K562 (cell line): ENCODE results near the gene POLR2L. TPM values are rescaled to one million over a fixed set of nuclear protein-coding genes. Genes with fewer than 3 reads are reported as not detected.

Source experiments
- AFF4 ChIP-seq: sonication (generic); formaldehyde crosslinking; IDR thresholded peaks from 2 replicates; pipeline ENCODE4 v1.8.0; 2023; ENCODE audit warnings: mild to moderate bottlenecking, missing genetic modification reagents
- CC2D1A ChIP-seq: fragments of 450-650 bp; IDR thresholded peaks from 2 replicates; pipeline ENCODE4 v1.6.1; 2017; ENCODE audit warnings: mild to moderate bottlenecking
- GABPB2 ChIP-seq: fragments of 250-450 bp; sonication (Bioruptor Pico); conservative IDR thresholded peaks from 2 replicates; pipeline ENCODE4 v1.5.1; 2021; ENCODE audit warnings: mild to moderate bottlenecking
- MIER1 ChIP-seq: fragments of 450-650 bp; IDR thresholded peaks from 2 replicates; pipeline ENCODE4 v1.6.1; 2016; ENCODE audit warnings: antibody characterized with exemption, mild to moderate bottlenecking, low read depth
- MYC ChIP-seq, 2 experiments: fragments of 250-450 bp in 1 of 2; sonication (Bioruptor Pico) in 1 of 2; IDR thresholded peaks; 2 replicates each; pipeline versions ENCODE4 v1.5.1 to v1.6.1; 2012 to 2021; ENCODE audit warnings: low read depth in 2 of 2, borderline replicate concordance in 1 of 2, improper control_type of control experiment in 1 of 2, low read length in 1 of 2, mild to moderate bottlenecking in 1 of 2, moderate library complexity in 1 of 2
- NCOA2 ChIP-seq, 2 experiments: fragments of 450-650 bp; IDR thresholded peaks; 2 replicates each; pipeline ENCODE4 v1.6.1; 2018; ENCODE audit warnings: mild to moderate bottlenecking in 2 of 2, moderate library complexity in 1 of 2; ENCODE audit not compliant: partially characterized antibody in 2 of 2
- SFPQ ChIP-seq: fragments of 200-400 bp; formaldehyde crosslinking; IDR thresholded peaks from 2 replicates; pipeline ENCODE4 v1.6.1; 2017; ENCODE audit warnings: mild to moderate bottlenecking, low read depth, low read length, moderate library complexity
- SP1 ChIP-seq: sonication (generic); formaldehyde crosslinking; IDR thresholded peaks from 2 replicates; pipeline ENCODE4 v1.8.1; 2022; ENCODE audit warnings: mild to moderate bottlenecking, missing genetic modification reagents
- TRIM28 ChIP-seq: fragments of 450-650 bp; IDR thresholded peaks from 2 replicates; pipeline ENCODE4 v1.6.1; 2017
- ZBTB9 ChIP-seq: fragments of 450-650 bp; formaldehyde crosslinking; IDR thresholded peaks from 2 replicates; pipeline ENCODE4 v1.4.0; 2020; ENCODE audit warnings: mild to moderate bottlenecking, moderate library complexity
- ZNF146 ChIP-seq: IDR thresholded peaks from one replicate; pipeline ENCODE4 v1.6.1; 2018; ENCODE audit warnings: missing compliant biosample characterization; ENCODE audit not compliant: unreplicated experiment
- ZNF699 ChIP-seq: fragments of 250-450 bp; sonication (Bioruptor Pico); IDR thresholded peaks from 2 replicates; pipeline ENCODE4 v1.8.0; 2021; ENCODE audit warnings: mild to moderate bottlenecking, moderate library complexity; ENCODE audit not compliant: insufficient replicate concordance
- polyA plus RNA-seq, 8 experiments: library from polyadenylated mRNA; depleted of rRNA in 4 of 8; stranded (reverse) in 5 of 8; unstranded in 3 of 8; fragments of >200 nt; fragmentation: Nextera tagmentation in 2 of 8; fragmentation: Illumina TruSeq in 1 of 8; extraction: Ambion mirVana in 2 of 8; extraction: Trizol in 1 of 8; gene quantifications; 2 replicates each; pipeline versions ENCODE4 v1.2.1 to v1.2.3, GENCODE V29; 2011 to 2014; ENCODE audit warnings: inconsistent platforms in 1 of 8, missing spikeins in 1 of 8
- total RNA-seq, 7 experiments: library from RNA; depleted of rRNA in 6 of 7; stranded (reverse); fragments of >200 nt in 6 of 7; fragmentation: Illumina TruSeq in 2 of 7; extraction: Trizol in 2 of 7; gene quantifications; 2 replicates each; pipeline versions ENCODE4 v1.2.1 to v1.2.3, GENCODE V29; 2011 to 2021; ENCODE audit warnings: low replicate concordance in 1 of 7
- TF ChIP-seq, protein P1 (sequence below): fragments of 200-800 bp; sonication (Bioruptor generic); IDR thresholded peaks from 2 replicates; pipeline ENCODE4 v1.6.1; 2017; ENCODE audit warnings: missing genetic modification characterization, missing compliant biosample characterization
- TF ChIP-seq, protein P2 (sequence below), 3 experiments: fragments of 200-800 bp in 1 of 3; sonication (Bioruptor generic) in 1 of 3; sonication (generic) in 1 of 3; formaldehyde crosslinking in 1 of 3; IDR thresholded peaks; 2 replicates each; pipeline versions ENCODE4 v1.6.1 to v1.8.0; 2016 to 2022; ENCODE audit warnings: mild to moderate bottlenecking in 2 of 3, missing compliant biosample characterization in 2 of 3, missing genetic modification characterization in 2 of 3, missing genetic modification reagents in 1 of 3

POLR2L gene
- total and polyA plus RNA-seq, 9 of the 15 experiments (the other 6 are each of a cell fraction or from before 2014, with no cell fraction given), result 38.3 to 688 (median 108) TPM

GRCh38 chr11:827146-827896, 15.0 kb downstream of the POLR2L start (continued):
- peak; percentile 91 for TF ChIP-seq MYC (IDR thresholded peaks at IDR 0.05; ENCODE audit: low read depth, low read length)
- peak; percentile 87; the same call in 1 of the 2 replicates for TF ChIP-seq MYC (CRISPR knock-in tag; IDR thresholded peaks at IDR 0.05; ENCODE audit: borderline replicate concordance, low read depth)
- no peak for TF ChIP-seq MIER1
- no peak for TF ChIP-seq CC2D1A
- TF ChIP-seq ZNF699 (CRISPR knock-in tag), result no peak
- no peak for TF ChIP-seq TRIM28
- TF ChIP-seq SFPQ, result no peak
- TF ChIP-seq, protein P1, sequence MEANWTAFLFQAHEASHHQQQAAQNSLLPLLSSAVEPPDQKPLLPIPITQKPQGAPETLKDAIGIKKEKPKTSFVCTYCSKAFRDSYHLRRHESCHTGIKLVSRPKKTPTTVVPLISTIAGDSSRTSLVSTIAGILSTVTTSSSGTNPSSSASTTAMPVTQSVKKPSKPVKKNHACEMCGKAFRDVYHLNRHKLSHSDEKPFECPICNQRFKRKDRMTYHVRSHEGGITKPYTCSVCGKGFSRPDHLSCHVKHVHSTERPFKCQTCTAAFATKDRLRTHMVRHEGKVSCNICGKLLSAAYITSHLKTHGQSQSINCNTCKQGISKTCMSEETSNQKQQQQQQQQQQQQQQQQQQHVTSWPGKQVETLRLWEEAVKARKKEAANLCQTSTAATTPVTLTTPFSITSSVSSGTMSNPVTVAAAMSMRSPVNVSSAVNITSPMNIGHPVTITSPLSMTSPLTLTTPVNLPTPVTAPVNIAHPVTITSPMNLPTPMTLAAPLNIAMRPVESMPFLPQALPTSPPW (CRISPR knock-in tag), result peak; percentile 76
- no peak for TF ChIP-seq AFF4 (CRISPR knock-in tag)
- TF ChIP-seq ZBTB9 (CRISPR knock-in tag), result no peak
- TF ChIP-seq, protein P2, sequence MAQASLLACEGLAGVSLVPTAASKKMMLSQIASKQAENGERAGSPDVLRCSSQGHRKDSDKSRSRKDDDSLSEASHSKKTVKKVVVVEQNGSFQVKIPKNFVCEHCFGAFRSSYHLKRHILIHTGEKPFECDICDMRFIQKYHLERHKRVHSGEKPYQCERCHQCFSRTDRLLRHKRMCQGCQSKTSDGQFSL (CRISPR knock-in tag; IDR thresholded peaks at IDR 0.05), result peak; percentile 81
- TF ChIP-seq, protein P2 (tag; IDR thresholded peaks at IDR 0.05), result peak in 1 of 2 experiments; percentile 78; a peak in 2 of 4 replicates
- TF ChIP-seq ZNF146, result no peak
- TF ChIP-seq GABPB2 (CRISPR knock-in tag), result no peak
- TF ChIP-seq SP1 (CRISPR knock-in tag), result no peak
- TF ChIP-seq NCOA2 (IDR thresholded peaks at IDR 0.05; ENCODE audit: partially characterized antibody in 2 of 2), result no peak
